GM21390 (cell line): ENCODE results near the gene RIMBP3C.
"Not testable (repeated sequence)": the region's sequence is repeated elsewhere in the genome, so short reads cannot be mapped to it uniquely, and the experiment has no call there.

Experiments
- ATAC-seq: cut with Tn5 transposase; IDR thresholded peaks from one replicate; pipeline ENCODE4 v1.9.1; 2021; ENCODE audit not compliant: unreplicated experiment

Gene RIMBP3C

DNA sequence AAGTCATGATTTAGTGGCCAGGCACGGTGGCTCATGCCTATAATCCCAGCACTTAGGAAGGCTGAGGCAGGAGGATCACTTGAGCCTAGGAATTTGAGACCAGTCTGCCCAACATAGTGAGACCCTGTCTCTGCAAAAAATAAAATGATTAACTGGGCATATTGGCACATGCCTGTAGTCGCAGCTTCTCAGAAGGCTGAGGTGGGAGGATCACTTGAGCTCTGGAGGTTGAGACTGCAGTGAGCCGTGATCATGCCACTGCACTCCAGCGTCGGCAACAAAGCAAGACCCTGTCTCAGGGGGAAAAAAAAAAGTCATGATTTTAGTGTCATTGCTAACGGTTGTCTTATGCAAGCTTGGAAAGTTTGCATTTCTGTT lies 28.2 kb upstream of the RIMBP3C start:
- ATAC-seq: no peak

DNA sequence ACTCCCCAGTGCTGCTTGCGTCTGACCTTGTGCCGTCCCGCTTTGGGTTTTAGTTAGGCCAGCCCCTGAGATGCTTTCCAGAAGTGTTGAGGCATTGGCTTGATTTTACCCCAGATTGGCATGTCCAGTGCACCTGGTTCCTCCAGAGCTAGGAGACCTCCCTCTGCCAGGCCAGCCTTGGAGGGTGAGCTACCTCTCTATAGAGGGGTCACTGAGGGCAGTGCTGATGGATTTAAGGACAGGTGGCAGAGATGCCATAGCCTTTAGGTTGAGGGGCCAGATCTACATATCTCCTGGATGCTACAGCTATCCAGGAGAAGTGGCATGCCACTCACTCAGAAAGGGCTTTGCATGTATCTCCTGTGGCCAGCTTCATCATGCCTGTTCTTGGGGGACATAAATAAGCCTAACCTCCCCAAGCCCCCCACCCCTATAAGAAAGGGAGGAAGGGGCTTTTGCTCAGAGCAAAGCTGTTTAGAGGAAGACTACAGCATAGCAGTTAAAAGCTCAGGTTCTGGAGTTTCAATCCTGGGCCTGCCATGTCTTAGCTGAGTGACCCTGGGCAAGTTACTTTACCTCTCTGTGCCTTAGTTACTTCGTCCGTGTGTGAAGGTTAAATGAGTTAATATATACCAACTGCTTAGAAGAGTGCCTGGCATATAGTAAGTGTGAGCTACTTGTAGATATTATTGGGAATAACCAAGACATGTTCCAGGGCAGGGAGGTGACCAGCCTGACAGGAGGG lies 22.7 kb upstream of the RIMBP3C start:
- ATAC-seq: no peak

DNA sequence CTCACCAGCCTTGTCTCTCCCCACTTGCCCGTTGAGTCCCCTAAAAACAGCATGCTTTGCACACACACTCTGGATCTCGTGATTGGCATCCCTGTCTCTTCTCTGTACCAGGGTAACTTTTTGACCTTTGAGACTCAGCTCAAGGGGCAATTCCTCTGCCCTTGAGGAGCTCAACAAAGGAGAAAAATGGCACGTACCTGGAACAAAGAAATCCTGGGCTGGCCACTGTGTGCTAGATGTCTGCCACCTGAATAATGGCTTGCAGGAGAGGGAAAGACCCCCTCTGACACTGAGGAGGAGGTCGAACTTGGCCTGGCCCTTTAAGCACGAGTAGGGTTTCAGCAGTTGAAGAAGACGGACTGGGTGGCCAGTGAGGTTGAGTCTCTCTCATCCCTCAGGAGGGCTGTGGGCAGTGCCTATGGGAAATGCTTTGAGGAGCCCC lies 22.1 kb upstream of the RIMBP3C start:
- ATAC-seq: no peak

DNA sequence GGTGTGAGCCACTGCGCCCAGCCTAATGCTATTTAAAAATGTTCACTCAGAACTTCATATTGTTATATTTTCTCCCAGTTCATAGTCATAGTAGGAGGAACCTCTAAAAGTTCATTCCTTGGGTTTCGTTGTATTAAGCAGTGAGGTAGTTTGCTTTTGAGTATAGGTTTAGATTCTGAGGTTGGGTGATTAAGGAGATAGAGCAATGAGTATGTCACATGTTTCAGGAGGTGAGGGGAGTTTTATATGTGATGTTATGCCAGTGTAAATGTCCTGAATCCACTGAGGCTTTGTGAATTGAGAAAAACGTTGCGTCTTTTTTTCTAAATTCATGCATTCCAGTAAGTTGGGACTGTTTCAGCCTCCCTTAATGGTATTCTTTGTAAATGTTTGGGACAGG lies 20.4 kb upstream of the RIMBP3C start:
- no peak for ATAC-seq

DNA sequence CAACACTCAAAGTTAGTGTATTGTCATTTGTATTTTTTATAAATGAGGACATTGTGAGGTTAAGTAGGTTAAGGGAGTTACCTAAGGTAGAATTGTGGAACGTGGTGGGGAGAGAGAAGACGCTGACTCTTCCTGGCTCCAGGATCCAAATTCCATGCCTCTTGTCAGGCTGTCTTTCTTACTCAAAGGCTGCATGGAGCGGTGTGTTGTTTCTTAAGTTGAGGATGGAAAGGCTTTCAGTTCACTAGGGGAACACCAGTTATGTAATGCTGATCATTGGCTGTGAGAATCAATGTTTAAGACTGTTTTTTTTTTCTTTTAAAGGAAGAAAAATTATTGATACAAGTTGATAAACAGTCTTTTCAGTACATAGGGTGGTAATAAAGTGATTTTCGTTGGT lies 19.1 kb upstream of the RIMBP3C start:
- ATAC-seq: no peak

DNA sequence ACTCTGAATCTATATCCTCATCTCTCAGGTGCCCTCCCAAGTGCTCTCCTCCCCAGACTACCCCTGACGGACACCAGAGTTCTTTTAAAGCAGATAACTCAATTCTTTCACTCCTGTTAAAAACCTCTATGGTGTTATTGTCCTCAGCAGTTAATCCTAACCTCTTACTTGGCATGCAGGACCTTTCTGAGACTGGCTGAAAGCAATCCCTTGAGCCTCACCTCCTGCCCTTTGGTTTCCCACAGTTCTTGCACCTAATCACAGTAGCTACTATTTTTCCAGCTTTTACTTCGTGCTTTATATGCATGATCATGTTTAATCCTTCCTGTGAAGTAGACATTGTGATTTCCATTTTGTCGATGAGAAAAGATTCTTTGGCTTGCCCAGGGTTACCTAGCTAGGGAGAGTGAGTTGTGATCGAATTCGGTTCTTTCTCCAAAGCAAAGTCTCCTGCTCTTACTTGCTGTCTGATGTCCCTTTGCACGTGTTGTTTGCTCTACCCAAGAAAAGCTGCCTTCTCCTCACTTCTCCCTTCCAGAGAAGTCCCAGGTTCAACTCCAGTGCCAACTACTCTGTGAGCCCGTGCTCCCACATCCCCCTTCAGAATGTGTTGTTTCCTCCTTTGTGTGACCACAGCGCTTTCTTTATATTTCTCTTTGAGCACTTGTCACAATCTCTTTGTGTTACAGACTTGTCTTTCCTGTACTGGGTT lies 18.4 kb upstream of the RIMBP3C start:
- no peak for ATAC-seq

GRCh38 chr22:21569076-21569427 lies 17.8 kb upstream of the RIMBP3C start:
- not testable (repeated sequence) for ATAC-seq

- peak; percentile 22 for ATAC-seq
These were observed 17.2 kb upstream of the RIMBP3C start for GRCh38 chr22:21568347-21569075.

GRCh38 chr22:21567456-21568346 lies 16.4 kb upstream of the RIMBP3C start, which contains the start of gene UBE2L3:
Gene UBE2L3 (plus strand): TSS chr22:21567714. CDS start chr22:21567745, 31 bp downstream.
- ATAC-seq: peak; percentile 60

DNA sequence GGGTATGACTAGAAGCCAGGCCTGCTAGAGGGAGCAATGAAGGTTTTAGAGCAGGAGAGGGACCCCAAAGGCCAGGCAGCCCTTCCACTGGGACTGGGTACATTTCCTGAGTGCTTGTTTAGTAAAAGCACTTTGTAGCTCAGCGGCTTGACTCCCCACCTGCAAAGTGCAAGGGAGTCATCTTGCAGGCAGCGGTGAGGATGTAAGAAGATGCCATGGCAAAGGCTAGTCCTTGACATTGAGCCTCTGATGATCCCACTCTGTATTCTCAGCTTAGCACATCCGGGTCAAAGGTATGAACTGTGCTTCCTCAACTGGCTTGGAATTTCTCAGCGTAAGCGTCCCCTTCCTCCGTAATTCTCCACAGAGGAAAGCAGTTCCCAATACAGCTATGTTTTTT lies 13.2 kb upstream of the RIMBP3C start:
- ATAC-seq: no peak

DNA sequence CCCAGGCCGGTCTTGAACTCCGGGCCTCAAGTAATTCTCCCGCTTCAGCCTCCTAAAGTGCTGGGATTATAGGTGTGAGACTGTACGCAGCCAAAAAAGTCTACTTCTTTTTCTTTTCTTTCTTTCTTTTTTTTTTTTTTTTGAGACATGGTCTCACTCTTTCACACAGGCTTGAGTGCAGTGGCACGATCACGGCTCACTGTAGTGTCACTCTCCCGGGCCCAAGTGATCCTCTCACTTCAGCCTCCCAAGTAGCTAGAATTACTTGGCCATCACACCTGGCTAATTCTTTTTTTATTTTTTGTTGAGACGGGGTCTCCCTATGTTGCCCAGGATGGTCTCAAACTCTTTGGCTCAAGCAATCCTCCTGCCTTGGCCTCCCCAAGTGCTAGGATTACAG lies 12.7 kb upstream of the RIMBP3C start:
- ATAC-seq: no peak

DNA sequence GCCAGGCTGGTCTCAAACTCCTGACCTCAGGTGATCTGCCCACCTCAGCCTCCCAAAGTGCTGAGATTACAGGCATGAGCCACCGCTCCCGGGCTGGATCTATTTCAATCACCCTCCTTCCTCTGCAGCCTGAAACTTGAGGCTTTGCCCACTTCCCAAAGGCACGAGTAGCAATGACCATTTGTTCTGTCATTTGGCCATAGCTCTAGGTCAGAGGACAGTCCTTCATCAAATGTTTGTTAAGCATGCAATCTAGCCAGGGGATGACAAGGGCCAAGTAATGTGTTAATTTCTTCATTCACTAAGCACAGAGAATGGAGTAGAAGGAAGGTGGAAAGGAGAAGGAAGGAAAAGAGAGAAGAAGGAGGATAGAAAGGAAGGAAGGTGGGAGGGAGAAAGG lies 9.4 kb upstream of the RIMBP3C start:
- not testable (repeated sequence) for ATAC-seq

GRCh38 chr22:21559345-21560125 lies 8.3 kb upstream of the RIMBP3C start:
- not testable (repeated sequence) for ATAC-seq

DNA sequence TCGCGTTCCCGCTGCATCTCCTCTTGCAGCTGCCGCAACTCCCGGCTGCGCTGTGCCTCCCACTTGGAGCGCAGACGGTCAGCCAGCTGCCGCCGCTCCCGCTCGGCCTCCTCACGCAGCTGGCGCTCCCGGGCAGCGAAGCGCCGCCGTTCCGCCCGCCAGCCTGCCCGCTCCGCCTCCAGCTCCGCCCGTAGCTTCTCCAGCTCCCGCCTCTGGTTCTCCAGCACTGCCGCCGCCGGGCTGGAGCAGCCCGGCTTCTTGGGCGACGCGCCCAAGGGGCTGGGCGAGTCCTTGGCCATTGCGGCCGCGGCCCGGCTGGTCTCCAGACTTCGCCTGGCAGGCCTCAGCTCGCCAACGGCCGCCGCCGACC lies 598 bp downstream of the RIMBP3C start:
- ATAC-seq: not testable (repeated sequence)

GRCh38 chr22:21550008-21550677 lies 1.1 kb downstream of the RIMBP3C start:
- not testable (repeated sequence) for ATAC-seq

DNA sequence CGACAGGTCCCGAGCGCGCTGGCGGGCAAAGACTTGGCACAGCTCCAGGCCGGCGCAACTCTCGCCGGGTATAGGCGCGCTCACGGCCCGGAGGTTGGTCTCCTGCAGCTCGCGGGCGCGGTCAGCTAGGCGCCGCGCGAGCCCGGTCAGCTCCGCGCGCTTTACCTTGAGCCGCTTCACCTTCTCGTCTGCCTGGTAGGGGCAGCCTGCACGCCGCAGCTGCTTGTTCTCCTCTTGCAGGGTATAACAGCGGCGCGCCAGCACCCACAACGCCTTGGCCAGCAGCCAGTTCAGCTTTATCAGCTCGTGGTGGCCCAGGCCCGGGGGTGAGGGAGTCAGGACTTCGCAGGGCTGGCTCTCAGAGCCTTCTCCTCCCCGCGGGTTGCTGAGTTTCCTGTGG lies 1.7 kb downstream of the RIMBP3C start:
- ATAC-seq: not testable (repeated sequence)

GRCh38 chr22:21544432-21545322 lies 6.6 kb downstream of the RIMBP3C start:
- ATAC-seq: not testable (repeated sequence)

GRCh38 chr22:21539862-21540261 lies 11.4 kb downstream of the RIMBP3C start:
- not testable (repeated sequence) for ATAC-seq
